OCI-LY7 (cell line): ENCODE results near the gene KICS2.

Source experiments
- CTCF ChIP-seq: fragments of 200-600 bp; sonication (generic); conservative IDR thresholded peaks from 2 replicates; pipeline ENCODE4 v1.5.1; 2014; ENCODE audit warnings: mild to moderate bottlenecking, antibody characterized with exemption, low read length, moderate library complexity, mixed read lengths
- EZH2phosphoT487 ChIP-seq: fragments of 200-600 bp; sonication (generic); IDR thresholded peaks from 2 replicates; pipeline ENCODE4 v1.6.1; 2018; ENCODE audit warnings: low read depth, borderline replicate concordance, mild to moderate bottlenecking, mixed run types, antibody characterized with exemption, low read length, moderate library complexity, mixed read lengths

- TF ChIP-seq CTCF = peak; percentile 93
- TF ChIP-seq EZH2phosphoT487 = no peak
These were observed 34.2 kb upstream of the KICS2 start for GRCh38 chr12:64256166-64256800.
